ENCODE results near the gene HIKESHI. TPM values are rescaled to one million over a fixed set of nuclear protein-coding genes. Genes with fewer than 3 reads are reported as not detected.

HIKESHI gene
- total and polyA plus RNA-seq, 2 donors (not counting 1 experiment from before 2014, with no cell fraction given), result 24.4 to 28.0 TPM

DNA sequence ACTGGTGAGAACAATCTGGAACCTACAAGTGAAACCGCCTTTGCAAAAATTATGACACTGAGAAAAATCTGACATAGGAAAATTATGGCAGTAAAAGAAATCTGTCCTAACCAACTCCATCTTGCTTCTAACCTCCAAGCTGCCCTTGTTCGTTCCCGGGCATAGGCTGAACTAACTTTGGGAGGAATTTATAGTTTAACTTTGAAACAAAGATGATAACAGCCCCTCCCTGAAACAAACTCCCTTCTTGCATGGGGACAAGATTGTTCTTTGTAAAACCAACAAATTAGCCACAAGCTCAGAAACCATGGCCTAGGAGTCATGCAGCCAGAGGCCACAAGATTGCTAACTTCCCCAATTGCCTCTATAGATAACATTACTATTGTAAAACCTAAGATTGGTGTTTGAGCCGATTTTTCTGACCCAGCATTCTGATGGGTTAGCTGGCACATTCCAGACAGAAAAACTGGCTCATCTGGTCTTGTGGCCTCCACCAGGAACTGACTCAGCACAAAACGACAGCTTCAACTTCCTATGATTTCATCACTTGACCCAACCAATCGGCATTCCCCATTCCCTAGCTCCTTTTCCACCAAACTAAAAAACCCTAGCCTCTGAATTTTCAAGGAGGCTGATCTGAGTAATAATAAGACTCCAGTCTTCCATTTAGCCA is 69.0 kb downstream of the HIKESHI start:
- H3K36me3 ChIP-seq (replicated peaks in 1 of 2; ENCODE audit: control extremely low read depth in 1 of 2, control insufficient read depth in 1 of 2, extremely low read depth in 1 of 2, insufficient read depth in 2 of 2, low read length in 1 of 2), result no peaks in the 10 kb centered on the region
- Mint-ChIP-seq H3K27ac (no peak overlapping the region), H3K4me3 (no peak overlapping the region), H3K4me1 (no peaks in the 10 kb centered on the region), H3K9me3 (ENCODE audit: insufficient read depth) (no peaks in the 10 kb centered on the region), H3K27me3 (peaks cover 6% of the 10 kb centered on the region)
- ChIA-PET CTCF (no interaction called here), POLR2A (no interaction called here)
- ATAC-seq (ENCODE audit: low read depth) (no peak), DNase-seq (no peak)
- no peaks in the 10 kb centered on the region for H3K79me2 ChIP-seq (ENCODE audit: control insufficient read depth, insufficient read depth, low read length)
- no peaks in the 10 kb centered on the region for H3K27me3 ChIP-seq (replicated peaks in 1 of 4; ENCODE audit: control extremely low read depth in 1 of 4, control insufficient read depth in 3 of 4, insufficient read depth in 4 of 4, low read length in 3 of 4)
- no peaks in the 10 kb centered on the region for H4K20me1 ChIP-seq (ENCODE audit: control insufficient read depth, insufficient read depth, low read length, poor library complexity, severe bottlenecking)
- H3K9me3 ChIP-seq (ENCODE audit: control extremely low read depth in 1 of 3, control insufficient read depth in 2 of 3, insufficient read depth in 1 of 3, low read length in 2 of 3), result peaks cover 0 to 7% (median 1%) of the 10 kb centered on the region in 3 donors
- H3K9ac ChIP-seq (ENCODE audit: low read length), result no peak overlapping the region
- TF ChIP-seq, protein P1, sequence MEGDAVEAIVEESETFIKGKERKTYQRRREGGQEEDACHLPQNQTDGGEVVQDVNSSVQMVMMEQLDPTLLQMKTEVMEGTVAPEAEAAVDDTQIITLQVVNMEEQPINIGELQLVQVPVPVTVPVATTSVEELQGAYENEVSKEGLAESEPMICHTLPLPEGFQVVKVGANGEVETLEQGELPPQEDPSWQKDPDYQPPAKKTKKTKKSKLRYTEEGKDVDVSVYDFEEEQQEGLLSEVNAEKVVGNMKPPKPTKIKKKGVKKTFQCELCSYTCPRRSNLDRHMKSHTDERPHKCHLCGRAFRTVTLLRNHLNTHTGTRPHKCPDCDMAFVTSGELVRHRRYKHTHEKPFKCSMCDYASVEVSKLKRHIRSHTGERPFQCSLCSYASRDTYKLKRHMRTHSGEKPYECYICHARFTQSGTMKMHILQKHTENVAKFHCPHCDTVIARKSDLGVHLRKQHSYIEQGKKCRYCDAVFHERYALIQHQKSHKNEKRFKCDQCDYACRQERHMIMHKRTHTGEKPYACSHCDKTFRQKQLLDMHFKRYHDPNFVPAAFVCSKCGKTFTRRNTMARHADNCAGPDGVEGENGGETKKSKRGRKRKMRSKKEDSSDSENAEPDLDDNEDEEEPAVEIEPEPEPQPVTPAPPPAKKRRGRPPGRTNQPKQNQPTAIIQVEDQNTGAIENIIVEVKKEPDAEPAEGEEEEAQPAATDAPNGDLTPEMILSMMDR (IDR thresholded peaks at IDR 0.05), result no peak
- intact Hi-C loops (cut with micrococcal nuclease), result no loop called here
- no peak overlapping the region for H3K4me2 ChIP-seq (replicated peaks; ENCODE audit: low read depth, low read length, poor library complexity, severe bottlenecking)
- H2AFZ ChIP-seq (ENCODE audit: insufficient read depth, low read depth, low read length, poor library complexity, severe bottlenecking), result no peak overlapping the region
- H3K4me1 ChIP-seq (ENCODE audit: control insufficient read depth in 2 of 2, insufficient read depth in 2 of 2, low read length in 2 of 2), result no peaks in the 10 kb centered on the region
- 53% methylated on average over 3 of the region's 6 CpGs for WGBS (ENCODE audit: insufficient coverage)
- H3K4me3 ChIP-seq (ENCODE audit: control extremely low read depth in 1 of 5, extremely low read depth in 1 of 5, insufficient read depth in 1 of 5, low read depth in 2 of 5, low read length in 4 of 5), result no peak overlapping the region
- no peak overlapping the region for H3K27ac ChIP-seq (ENCODE audit: low read length in 2 of 2)

DNA sequence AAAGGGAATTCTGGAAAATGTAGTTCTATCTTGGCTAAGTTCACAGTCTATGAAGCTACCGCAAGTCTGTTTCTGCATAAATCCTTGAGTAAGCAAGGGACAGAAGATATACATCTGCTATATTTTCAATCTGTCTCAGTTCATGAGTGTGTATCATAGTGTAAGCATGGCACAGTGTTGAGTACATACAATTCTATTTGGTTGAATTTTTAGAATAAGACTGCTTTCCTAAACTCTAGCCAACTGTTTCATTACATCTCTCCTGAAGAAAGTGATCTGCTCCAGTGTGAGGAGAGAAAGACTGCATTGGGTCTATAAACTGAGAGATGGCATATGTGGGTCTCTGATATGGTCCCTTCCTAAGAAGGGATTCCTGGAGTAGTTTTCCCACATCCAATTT is 70.0 kb downstream of the HIKESHI start:
- Histone ChIP-seq H3K9ac (ENCODE audit: low read length) (no peak overlapping the region), H3K27me3 (replicated peaks in 1 of 4; ENCODE audit: control extremely low read depth in 1 of 4, control insufficient read depth in 3 of 4, insufficient read depth in 4 of 4, low read length in 3 of 4) (no peaks in the 10 kb centered on the region), H3K4me2 (replicated peaks; ENCODE audit: low read depth, low read length, poor library complexity, severe bottlenecking) (no peak overlapping the region), H3K27ac (ENCODE audit: low read length in 2 of 2) (no peak overlapping the region), H3K79me2 (ENCODE audit: control insufficient read depth, insufficient read depth, low read length) (no peaks in the 10 kb centered on the region), H3K9me3 (ENCODE audit: control extremely low read depth in 1 of 3, control insufficient read depth in 2 of 3, insufficient read depth in 1 of 3, low read length in 2 of 3) (peaks cover 0 to 7% (median 1%) of the 10 kb centered on the region in 3 donors), H3K4me1 (ENCODE audit: control insufficient read depth in 2 of 2, insufficient read depth in 2 of 2, low read length in 2 of 2) (no peaks in the 10 kb centered on the region), H4K20me1 (ENCODE audit: control insufficient read depth, insufficient read depth, low read length, poor library complexity, severe bottlenecking) (no peaks in the 10 kb centered on the region), H2AFZ (ENCODE audit: insufficient read depth, low read depth, low read length, poor library complexity, severe bottlenecking) (no peak overlapping the region), H3K36me3 (replicated peaks in 1 of 2; ENCODE audit: control extremely low read depth in 1 of 2, control insufficient read depth in 1 of 2, extremely low read depth in 1 of 2, insufficient read depth in 2 of 2, low read length in 1 of 2) (no peaks in the 10 kb centered on the region), H3K4me3 (ENCODE audit: control extremely low read depth in 1 of 5, extremely low read depth in 1 of 5, insufficient read depth in 1 of 5, low read depth in 2 of 5, low read length in 4 of 5) (no peak overlapping the region)
- intact Hi-C loops (cut with micrococcal nuclease), result no loop called here
- DNase-seq (no peak), ATAC-seq (ENCODE audit: low read depth) (no peak)
- Mint-ChIP-seq H3K27ac (no peak overlapping the region), H3K27me3 (peaks cover 6% of the 10 kb centered on the region), H3K9me3 (ENCODE audit: insufficient read depth) (peaks cover 2% of the 10 kb centered on the region), H3K4me1 (no peaks in the 10 kb centered on the region), H3K4me3 (no peak overlapping the region)
- TF ChIP-seq, protein P1 (IDR thresholded peaks at IDR 0.05), result no peak
- TF ChIP-seq EZH2 (IDR thresholded peaks at IDR 0.05; ENCODE audit: borderline replicate concordance, insufficient read depth, low read depth, low read length, poor library complexity, severe bottlenecking), result no peak
- WGBS (ENCODE audit: insufficient coverage), result no CpG with 5 or more reads among the region's 1 CpG
- ChIA-PET POLR2A (no interaction called here), CTCF (no interaction called here)

Measured in B cell (primary cell).